AG09309 (cell line): ENCODE results near the gene CDC42BPG.

Experiments
- DNase-seq: peaks from one replicate; pipeline ENCODE4 v3.0.0-alpha.2; 2010; ENCODE audit warnings: low read depth
- H3K4me3 ChIP-seq: 2 replicates; pipeline ENCODE4 v1.5.1; 2011; ENCODE audit warnings: mild to moderate bottlenecking, low read depth, low read length, moderate library complexity; ENCODE audit not compliant: control insufficient read depth
- TF ChIP-seq, protein P1 (sequence below): IDR thresholded peaks from 2 replicates; pipeline ENCODE4 v1.5.1; 2011; ENCODE audit warnings: mild to moderate bottlenecking, low read depth, low read length, inconsistent platforms; ENCODE audit not compliant: insufficient read depth, control insufficient read depth; ENCODE audit errors: missing control alignments

CDC42BPG gene

GRCh38 chr11:64843686-64844329 lies 645 bp downstream of the CDC42BPG start:
- no peak for DNase-seq
- TF ChIP-seq, protein P1, sequence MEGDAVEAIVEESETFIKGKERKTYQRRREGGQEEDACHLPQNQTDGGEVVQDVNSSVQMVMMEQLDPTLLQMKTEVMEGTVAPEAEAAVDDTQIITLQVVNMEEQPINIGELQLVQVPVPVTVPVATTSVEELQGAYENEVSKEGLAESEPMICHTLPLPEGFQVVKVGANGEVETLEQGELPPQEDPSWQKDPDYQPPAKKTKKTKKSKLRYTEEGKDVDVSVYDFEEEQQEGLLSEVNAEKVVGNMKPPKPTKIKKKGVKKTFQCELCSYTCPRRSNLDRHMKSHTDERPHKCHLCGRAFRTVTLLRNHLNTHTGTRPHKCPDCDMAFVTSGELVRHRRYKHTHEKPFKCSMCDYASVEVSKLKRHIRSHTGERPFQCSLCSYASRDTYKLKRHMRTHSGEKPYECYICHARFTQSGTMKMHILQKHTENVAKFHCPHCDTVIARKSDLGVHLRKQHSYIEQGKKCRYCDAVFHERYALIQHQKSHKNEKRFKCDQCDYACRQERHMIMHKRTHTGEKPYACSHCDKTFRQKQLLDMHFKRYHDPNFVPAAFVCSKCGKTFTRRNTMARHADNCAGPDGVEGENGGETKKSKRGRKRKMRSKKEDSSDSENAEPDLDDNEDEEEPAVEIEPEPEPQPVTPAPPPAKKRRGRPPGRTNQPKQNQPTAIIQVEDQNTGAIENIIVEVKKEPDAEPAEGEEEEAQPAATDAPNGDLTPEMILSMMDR, result no peak
- H3K4me3 ChIP-seq, result no peak overlapping the region

DNA sequence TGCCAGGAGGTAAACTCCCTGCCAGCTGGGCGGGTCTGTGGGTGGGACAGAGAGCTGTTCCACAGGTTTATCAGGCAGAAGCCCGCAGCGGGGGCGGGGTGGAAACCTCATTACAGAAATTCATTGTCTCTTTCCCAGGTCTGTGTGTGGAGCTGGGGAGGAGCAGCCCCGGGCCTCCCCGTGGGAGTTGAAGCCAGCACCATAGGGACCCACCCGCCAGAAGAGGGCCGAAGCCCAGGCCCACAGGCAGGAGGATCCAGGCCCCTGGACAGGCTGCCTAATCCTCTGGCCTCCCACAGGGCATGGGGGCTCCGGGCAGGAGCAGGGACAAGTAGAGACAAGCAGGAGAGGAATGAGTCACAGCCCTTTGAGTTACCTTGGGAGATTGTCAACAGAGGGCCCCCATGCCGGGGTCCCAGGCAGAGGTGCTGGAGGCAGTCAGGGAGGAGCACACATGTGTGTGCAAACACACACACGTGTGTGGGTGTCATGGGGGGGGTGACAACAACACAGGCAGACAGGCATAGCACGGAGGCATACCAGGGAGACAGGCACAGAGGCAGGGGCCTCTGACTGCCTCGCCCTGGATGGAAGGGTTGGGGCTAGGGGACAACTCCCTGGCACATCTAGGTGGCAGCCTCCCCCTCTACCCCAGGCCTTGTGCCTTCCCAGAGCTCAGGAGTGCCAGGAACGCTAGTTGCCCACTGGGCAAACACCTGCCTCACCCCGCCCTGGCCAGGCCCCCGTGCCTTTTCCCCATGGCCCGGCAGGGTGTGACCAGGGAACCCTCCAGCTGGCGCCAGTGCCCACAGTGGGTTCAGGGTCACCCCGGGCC lies 1.4 kb downstream of the CDC42BPG start:
- TF ChIP-seq, protein P1, result no peak
- no peak for DNase-seq
- H3K4me3 ChIP-seq, result no peak overlapping the region

GRCh38 chr11:64842366-64842759 lies 2.1 kb downstream of the CDC42BPG start:
- DNase-seq, result no peak
- no peak overlapping the region for H3K4me3 ChIP-seq
- TF ChIP-seq, protein P1, result no peak

- TF ChIP-seq, protein P1, result no peak
- no peak for DNase-seq
- H3K4me3 ChIP-seq, result no peak overlapping the region
Measured at GRCh38 chr11:64841592-64842365, 2.7 kb downstream of the CDC42BPG start.

GRCh38 chr11:64839887-64840782 lies 4.3 kb downstream of the CDC42BPG start:
- TF ChIP-seq, protein P1, result no peak
- no peak overlapping the region for H3K4me3 ChIP-seq
- DNase-seq, result no peak

DNA sequence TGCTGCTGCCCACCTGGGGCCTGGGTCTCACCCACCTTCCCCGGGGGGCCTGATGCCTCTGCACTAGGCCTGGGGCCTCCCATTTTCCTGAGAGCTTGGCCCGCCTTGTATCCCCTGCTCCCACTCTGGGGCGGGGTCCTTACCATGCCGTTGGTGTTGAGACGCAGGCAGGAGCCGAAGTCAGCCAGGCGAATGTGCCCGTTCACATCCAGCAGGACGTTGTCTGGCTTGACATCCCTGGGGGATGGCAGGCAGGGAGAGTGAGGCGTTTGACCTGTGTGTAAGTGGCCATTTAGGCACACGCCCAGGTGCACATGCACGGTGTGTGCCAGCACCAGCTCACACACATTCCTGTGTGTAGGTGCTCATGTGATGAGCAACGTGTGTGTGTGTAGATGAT lies 5.1 kb downstream of the CDC42BPG start:
- DNase-seq, result no peak
- TF ChIP-seq, protein P1, result no peak
- no peak overlapping the region for H3K4me3 ChIP-seq
